H1 (cell line): ENCODE measurements around the gene MMP25.
"Not testable (repeated sequence)": the region's sequence is repeated elsewhere in the genome, so short reads cannot be mapped to it uniquely, and the experiment has no call there.

Experiments
- CTCF ChIP-seq, 3 experiments: IDR thresholded peaks; 1 replicate in 2 of 3; 2 replicates in 1 of 3; pipeline versions ENCODE4 v1.5.1 to v1.6.1; 2011; ENCODE audit warnings: low read length in 3 of 3, mild to moderate bottlenecking in 3 of 3, inconsistent platforms in 2 of 3, low read depth in 1 of 3, moderate library complexity in 1 of 3; ENCODE audit not compliant: insufficient read depth in 1 of 3; ENCODE audit errors: control extremely low read depth in 1 of 3
- EZH2 ChIP-seq: fragments of 200-600 bp; sonication (generic); IDR thresholded peaks from 2 replicates; pipeline ENCODE4 v1.7.1; 2012; ENCODE audit warnings: low read depth, mild to moderate bottlenecking, moderate library complexity, low read length, inconsistent platforms; ENCODE audit not compliant: severe bottlenecking
- RFX5 ChIP-seq: IDR thresholded peaks from 2 replicates; pipeline ENCODE4 v1.6.1; 2011; ENCODE audit warnings: low read depth, low read length, improper control_type of control experiment, borderline replicate concordance
- SP4 ChIP-seq: IDR thresholded peaks from 2 replicates; pipeline ENCODE4 v1.6.1; 2012; ENCODE audit warnings: low read length, inconsistent platforms
- TBP ChIP-seq: IDR thresholded peaks from 2 replicates; pipeline ENCODE4 v1.6.1; 2011; ENCODE audit warnings: low read depth, low read length, improper control_type of control experiment
- YY1 ChIP-seq: IDR thresholded peaks from 2 replicates; pipeline ENCODE4 v1.6.1; 2011; ENCODE audit warnings: low read depth, mild to moderate bottlenecking, low read length

GRCh38 chr16:3052571-3053329 is 6.4 kb downstream of the MMP25 start:
- TF ChIP-seq CTCF (IDR thresholded peaks at IDR 0.05; ENCODE audit: control extremely low read depth in 1 of 3, insufficient read depth in 1 of 3, low read depth in 1 of 3, low read length in 3 of 3); TBP; EZH2; YY1; SP4; RFX5: not testable (repeated sequence)
